Limb (tissue), 2 donors: Measurements from ENCODE around the gene CDH8.

Experiments
- DNase-seq, 2 donors: peaks; one replicate each; pipeline ENCODE4 v3.0.0-alpha.2; 2016; ENCODE audit errors: extremely low spot score in 2 of 2

CDH8 gene, protein sequence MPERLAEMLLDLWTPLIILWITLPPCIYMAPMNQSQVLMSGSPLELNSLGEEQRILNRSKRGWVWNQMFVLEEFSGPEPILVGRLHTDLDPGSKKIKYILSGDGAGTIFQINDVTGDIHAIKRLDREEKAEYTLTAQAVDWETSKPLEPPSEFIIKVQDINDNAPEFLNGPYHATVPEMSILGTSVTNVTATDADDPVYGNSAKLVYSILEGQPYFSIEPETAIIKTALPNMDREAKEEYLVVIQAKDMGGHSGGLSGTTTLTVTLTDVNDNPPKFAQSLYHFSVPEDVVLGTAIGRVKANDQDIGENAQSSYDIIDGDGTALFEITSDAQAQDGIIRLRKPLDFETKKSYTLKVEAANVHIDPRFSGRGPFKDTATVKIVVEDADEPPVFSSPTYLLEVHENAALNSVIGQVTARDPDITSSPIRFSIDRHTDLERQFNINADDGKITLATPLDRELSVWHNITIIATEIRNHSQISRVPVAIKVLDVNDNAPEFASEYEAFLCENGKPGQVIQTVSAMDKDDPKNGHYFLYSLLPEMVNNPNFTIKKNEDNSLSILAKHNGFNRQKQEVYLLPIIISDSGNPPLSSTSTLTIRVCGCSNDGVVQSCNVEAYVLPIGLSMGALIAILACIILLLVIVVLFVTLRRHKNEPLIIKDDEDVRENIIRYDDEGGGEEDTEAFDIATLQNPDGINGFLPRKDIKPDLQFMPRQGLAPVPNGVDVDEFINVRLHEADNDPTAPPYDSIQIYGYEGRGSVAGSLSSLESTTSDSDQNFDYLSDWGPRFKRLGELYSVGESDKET

DNA sequence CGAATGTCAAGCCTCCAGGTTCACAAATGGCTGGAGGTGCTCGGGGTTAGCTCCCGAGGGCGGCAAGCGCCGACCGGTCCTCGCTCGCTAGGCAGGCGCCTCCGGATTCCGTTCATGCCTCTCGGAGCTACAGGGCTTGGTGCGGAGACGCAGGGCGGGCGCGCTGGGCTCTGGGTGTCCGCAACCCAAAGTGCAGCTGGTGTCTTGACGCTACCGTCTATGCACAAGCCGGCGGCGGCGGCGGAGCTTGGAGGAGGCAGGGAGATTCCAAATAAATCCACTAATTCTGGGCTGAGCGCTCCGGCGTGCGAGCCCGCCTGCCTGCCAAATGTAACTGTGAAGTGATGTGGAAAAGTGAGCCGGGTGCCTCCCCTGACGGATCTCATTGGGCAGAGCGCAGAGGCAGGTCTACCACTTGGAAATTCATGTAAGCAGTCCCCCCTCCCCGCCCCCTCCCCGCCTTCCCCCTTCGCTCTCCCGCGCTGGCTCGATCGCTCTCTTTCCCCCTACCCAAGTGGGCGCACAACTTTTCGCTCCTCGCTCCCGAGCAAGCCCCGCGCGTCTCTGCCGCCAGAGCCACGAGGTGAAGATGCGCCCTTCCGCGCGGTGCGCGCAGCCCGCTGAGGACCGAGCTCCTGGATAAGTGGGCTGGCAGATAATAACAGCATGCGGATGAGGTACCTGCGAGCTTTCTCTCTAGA is at the start of gene CDH8:
Gene CDH8, minus strand, starts transcription at position 338 of the 701 bp plus-strand sequence. CDS start 15,035 bp downstream, outside the sequence.
- DNase-seq: peak; percentile 26 to 80

DNA sequence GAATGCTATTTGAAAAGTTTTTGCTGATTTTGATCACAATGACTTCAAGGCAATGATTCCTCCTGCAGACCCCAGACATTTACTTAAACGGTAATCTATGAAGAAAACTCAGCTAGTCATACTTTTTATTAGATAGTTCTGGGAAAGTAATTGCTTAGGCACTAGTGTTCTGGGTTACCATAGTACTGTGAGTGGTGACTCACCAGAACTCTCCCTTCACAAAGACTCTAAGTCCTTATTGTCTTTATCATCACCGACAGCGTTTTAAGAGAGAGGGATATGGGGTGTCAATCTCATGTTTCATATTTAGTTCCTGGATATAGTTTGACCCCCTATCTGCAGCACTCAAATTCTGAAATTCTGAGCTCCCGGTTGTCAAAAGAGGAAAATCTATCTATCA is 43.0 kb upstream of the CDH8 start:
- no peak for DNase-seq

DNA sequence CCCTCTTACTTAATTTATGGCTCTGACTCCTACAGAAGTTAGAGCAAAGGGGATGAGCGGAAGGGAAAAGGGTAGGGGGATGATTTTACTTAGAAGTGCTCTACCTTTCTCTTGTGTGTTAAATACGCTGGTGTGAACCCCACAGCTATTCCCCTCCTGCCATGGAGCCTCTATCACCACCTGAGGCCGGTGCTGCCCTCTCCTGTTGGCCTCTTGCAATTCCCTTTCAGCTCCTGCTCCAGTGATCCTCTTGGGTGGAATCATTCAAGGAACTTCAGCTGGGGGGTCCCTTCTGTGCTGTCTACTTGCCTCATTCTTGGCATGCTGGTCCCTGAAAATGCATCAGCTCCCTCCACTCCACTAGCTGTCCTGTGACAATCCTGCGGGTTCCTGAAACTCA is 41.8 kb upstream of the CDH8 start:
- no peak for DNase-seq

DNA sequence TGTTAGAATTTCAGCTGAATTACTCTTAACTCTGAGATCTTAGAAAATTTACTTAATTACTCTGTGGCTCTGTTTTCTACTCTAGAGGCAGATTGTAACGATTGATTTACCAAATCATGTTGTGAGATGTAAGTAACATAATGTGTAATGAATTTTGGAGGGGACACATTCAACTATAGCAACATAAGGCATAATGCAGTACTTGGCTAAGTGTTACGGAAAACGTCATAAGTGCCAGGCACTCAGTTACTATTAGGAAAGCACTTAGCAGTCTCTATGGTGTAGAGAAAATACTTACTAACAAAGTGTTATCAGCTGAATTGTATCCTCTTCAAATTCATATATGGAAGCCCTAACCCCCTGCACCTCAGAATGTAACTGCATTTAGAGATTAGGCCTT is 40.6 kb upstream of the CDH8 start:
- DNase-seq: no peak

DNA sequence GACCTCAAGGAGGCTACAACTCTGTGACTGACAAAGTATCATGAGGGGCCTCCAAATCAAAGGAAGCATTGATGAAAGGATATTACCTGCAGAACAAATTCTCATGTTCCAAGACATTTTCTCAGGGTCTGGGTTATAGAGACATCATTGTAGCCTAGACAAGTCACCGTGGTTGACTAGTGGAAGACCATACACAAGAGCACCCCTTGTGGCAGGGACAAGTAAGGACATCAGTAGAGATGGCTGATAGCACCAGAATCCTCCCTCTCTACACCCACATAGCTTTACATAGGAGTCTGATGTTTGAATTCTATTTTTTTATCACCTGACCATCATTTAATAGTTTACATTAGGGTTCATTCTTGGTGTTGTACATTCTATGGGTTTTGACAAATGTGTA is 32.5 kb upstream of the CDH8 start:
- no peak for DNase-seq

DNA sequence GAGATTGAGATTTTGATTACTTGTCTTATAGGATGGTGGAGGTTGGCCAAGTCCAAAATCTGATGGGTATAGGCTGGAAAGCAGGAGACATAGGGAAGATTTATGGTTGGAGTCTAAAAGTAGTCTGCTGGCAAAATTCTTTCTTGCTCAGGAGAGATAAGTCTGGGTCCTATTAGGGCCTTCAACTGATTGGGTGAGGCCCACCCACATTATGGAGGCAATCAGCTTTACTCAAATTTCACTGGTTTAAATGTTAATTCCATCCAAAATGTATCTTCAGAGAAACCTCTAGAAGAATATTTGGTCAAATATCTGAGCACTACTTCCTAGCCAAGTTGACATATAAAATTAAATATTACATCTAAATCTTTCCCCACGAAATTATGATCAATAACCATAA is 31.7 kb upstream of the CDH8 start:
- DNase-seq: no peak

DNA sequence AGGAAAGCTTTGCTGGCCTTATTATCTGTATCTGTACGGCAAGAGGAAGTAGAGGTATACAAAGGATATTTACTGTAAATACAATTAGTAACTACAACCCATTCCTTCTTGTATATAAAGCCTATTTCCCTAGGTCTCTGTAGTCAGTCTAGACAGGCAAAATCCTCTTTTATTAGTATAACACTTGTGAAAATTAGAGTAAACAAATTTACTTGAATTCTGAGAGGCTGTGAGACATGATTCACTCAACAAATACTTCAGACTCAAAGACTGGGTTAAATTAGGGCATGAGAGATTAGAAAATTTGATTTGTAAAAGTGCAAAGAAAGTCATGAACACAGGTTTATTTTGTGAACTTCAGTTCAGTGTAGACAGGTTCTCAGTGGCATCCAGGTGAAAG is 30.9 kb upstream of the CDH8 start:
- no peak for DNase-seq

DNA sequence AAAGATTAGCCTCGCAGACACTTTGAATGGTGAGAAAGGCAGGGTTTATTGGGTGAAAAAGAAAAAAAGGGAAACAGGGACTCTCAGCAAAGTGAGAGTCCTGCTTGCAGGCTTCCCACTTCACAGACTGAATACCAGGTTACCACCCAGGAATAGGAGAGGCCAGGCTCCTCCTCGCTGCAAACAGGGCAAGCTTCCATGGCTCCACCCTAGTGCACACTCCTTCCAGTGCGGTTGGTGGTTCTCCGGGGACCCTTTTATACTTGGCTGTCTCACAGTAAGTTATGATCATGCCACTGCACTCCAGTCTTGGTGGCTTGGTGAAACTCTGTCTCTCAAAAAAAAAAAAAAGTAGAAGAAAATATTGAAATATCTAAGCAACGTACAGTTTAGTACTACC is 30.5 kb upstream of the CDH8 start:
- no peak for DNase-seq

DNA sequence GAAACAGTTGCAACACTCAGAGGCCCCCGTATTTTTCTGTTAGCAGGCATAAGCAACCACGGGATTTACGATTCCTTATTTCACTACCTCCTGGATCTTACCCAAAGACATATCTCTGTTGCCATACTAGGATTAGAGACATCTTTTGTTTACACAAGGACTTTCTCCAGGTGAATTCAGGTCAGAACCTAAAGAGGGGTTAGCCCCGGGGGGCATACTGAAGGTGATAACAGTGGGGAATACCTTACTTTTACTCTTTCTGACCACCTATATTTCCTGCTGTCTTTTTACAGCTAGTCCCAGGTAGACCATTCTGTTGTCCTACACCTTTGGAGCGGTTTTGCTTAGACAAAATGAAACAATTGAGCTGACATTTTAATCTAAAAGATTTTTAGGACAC is 27.9 kb upstream of the CDH8 start:
- DNase-seq: no peak

DNA sequence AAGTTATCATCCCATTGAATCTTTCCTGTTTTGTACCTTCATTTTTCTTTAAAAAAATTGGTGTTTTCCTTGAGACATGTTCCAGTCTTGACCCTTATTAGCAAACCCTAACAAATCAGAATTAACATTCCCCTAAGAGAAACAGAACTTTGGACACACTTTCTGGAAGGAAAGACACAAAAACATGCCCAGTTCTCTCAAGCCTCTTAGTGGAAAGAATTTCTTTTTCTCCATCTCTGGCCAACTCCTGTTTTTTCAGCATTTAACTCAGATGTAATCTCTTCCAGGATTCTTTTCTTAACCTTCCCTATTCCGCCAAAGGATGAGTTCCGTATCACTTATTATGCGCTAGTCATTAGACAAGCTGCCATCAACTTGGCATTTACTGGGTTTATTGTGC is 23.9 kb upstream of the CDH8 start:
- peak in 1 of 2 donors; percentile 9 for DNase-seq

DNA sequence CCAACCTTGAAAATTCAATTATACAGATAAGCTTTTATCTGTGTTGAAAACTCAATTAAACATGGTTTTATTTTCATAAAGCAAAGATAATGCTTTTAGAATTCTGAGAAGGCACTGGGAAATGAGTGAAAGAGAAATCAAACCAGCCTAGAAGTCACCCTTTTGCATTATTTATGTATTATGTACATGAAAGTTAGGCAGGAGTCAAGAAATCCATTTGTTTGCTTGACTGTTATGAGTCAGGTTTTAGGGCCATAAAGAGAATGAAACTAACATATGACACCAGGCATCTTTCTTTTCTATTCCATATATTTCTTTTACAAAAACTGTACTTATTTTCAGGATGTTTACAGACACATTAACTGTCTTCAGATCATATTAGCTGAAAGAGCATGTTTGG is 23.3 kb upstream of the CDH8 start:
- no peak for DNase-seq

DNA sequence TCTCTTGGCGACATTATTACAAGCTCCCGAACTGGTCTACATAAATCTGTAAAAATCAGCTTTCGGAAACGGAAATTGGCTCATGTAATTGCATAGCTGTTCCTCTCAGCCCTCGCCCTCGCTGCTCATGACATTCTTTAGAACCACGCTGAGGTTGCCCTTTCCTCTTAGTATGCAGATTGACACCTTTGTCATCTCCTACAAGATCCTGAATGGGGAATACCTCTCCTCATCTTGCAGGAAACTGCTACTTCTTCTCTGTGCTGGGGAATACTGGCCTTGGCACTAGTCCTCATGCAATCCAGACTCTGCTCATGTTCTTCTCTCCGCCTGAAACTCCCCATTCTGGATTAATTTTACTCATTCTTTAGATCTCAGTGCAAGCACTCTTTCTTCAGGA is 22.2 kb upstream of the CDH8 start:
- DNase-seq: no peak

DNA sequence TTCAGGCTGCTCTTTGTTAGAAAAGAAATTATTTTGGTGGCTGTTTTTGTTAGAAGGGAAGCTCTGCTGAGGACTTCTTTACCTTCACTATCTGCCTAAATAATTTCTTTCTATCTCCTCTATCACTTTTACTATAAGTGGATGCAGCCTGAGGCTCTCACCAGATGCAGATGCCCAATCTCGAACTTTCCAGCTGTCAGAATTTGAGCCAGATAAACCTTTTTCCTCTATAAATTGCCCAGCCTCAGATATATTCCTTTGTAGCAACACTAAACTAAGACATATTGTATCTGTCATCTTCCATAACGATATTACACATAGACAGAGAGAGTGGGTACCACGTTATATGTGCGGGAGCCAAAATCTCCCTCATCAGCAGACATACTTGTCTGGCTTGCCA is 15.7 kb upstream of the CDH8 start:
- DNase-seq: no peak

DNA sequence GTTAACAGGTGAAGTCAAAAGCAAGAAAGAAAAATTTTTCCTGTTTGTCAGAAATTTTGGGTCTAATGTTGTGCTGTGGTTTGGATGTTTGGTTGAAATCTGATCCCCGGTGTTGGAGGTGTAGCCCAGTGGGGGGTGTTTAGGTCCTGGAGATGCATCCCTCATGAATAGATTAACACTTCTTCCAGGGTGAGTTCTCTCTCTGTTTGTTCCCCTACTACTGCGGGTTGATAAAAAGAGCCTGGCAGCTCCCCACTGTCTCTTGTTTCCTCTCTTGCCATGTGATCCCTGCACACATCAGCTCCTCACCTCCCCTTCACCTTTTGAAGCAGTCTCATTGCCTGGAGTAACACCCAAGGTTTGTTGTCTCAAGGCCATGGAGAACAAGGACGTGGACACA is 14.6 kb upstream of the CDH8 start:
- no peak for DNase-seq

DNA sequence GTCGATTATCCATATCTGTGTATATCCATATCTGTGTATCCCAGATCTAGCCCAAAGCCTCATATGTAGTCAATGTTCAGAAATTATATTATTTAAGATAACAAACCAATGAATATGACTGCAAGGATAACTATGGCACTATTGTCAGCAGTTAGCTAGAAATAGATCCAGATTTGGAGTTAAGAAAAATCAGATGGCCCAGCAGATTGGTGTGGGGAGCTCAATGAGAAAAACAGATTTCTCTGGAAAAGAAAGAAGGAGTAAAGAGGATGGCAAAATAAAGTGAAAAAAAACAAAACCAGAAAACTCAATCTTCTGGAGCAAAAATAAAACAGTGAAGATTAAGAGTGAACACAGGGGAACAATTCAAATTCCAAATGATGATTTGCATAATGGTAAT is 10.6 kb upstream of the CDH8 start:
- no peak for DNase-seq

DNA sequence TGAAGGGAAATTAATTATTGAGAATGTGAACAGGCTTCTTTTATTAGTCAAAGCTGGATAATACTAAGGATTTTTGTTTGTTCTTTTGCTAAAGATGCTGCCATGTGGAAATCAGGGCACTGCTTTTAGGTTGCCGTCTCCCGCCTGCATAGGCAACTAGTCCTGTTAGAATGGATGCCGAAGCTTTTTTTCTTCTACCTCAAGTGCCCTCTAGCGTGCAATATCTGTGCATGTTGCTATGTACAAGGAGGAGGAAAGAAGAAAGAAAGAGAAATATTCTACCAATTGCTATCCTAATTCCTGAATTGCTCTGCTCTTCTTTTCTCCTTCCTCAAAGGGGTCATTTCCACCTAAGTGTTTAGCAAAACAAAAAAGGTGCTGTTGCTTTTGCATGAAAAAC is 5.2 kb upstream of the CDH8 start:
- peak; percentile 47 to 61 for DNase-seq

DNA sequence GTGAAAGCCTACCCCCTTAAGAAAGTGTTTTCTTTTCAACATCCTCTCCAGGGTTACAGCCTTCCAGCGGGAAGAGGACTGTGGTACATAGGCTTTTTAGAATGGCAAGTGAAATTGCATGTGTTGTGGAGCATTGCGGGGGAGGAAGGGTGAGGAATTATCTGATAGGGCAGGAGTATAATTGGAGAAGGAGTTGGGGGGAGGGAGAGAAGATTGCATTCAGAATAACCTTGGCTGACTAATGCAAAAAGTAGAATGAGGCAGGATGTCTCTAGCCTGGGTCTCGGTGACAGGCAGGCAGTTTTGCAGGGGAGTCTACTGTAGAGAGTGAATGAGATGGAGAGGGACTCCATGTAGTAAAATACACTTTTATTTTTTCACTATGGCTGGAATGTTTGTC is 2.4 kb upstream of the CDH8 start:
- no peak for DNase-seq

DNA sequence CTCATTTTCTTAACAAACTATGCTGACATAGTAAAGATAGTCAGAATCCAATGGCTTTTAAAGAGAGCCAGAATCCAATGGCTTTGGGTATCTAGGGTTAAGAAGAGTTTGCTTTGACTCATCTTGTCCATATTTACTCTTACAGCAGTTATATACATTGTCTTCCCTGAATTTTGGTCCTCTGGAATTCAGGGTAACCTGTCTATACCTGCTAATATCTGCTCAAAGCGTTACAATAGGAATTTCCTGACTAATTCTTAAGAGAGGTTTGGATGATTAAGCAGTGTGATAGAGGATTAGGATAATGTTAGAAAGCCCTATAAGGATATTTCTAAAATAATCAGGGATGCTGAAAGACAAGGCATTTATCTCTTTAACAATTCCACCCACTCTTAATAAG is 2.0 kb upstream of the CDH8 start:
- no peak for DNase-seq

DNA sequence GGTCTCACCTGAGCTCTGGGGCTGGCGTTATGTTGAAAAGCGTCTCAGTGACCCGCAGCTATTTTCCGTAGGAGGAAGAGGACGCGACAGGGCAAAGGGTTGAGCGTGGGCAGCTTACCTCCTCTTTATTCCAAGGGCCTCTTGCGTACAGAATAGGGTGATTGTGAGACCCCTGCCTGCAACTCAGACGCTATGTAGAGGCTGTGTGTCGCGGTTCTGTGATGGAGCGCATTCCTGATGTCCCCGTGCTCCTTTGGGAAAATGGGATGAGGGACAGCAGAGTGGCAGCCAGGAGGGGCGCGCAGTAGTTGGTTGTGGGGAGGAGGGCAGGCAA is 531 bp upstream of the CDH8 start:
- DNase-seq: no peak

DNA sequence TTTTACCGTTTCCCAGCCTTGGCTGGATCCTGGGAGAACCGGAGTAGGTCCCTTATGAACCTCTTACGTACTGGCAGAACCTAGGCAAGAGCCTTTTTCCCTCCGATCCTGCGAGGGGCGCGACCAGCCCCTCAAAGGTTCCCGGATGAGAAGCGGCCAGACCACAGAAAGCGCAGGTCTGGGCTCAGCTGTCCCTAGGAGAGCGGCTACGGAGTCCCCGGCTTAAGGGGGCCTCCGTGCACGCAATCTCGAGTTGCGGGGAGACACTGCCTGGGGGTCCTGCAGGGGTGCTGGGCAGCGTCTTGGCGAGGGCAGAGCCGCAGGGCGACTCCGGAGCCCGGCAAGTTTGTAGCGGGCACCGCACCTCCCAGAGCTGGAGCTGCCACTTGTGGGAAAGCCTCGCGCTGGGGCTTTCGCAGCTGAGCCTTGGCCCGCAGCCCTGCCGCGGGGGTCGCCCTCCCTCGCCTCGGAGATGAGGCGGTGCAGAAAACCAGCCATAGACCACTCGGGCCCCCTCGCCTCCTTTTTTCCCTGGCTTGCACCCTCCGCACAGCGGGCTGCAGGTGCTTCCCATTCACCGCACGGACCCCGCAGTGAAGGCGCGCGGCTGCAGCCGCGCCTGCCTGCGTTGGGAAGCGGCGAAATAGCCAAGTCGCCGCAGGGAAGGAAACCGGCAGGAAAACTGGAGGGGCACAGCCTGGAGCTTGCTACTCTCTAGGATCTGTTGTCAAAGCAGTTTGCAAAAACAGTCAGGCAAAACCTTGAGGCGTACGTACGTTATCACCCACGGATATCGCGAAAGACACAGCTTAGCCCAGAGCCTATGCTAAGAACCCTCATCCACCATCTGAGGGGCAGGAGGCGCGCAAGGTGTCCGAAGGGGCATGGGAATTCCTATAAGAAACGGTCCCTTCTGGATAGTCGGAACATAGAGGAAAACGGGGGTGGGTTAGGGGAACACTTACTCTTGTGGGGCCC is 834 bp downstream of the CDH8 start:
- peak; percentile 55 to 79 for DNase-seq
